WTC11 (cell line): ENCODE data around the gene AGAP1. TPM values are rescaled to one million over a fixed set of nuclear protein-coding genes. Genes with fewer than 3 reads are reported as not detected.

Experiments used
- ATAC-seq: fragments of 200-7000 bp; cut with Tn5 transposase; 2 replicates; pipeline ENCODE4 v1.10.0; 2021; ENCODE audit warnings: mild to moderate bottlenecking, moderate library complexity
- CTCF ChIA-PET: fragments of 300-600 bp; sonication (Branson Sonifier 250); formaldehyde crosslinking; loops from one replicate; lab custom pipeline; 2021; ENCODE audit warnings: antibody characterized with exemption; lab: Charles Lee
- POLR2A ChIA-PET: fragments of 350-600 bp; sonication (Branson Sonifier 250); formaldehyde crosslinking; loops from one replicate; lab custom pipeline; 2021; ENCODE audit warnings: antibody characterized with exemption; lab: Charles Lee
- DNase-seq: peaks from one replicate; pipeline ENCODE4 v3.0.0; 2021; ENCODE audit warnings: low spot score
- H3K27ac Mint-ChIP-seq: 2 replicates; pipeline ENCODE4 v1.8.0; 2021; ENCODE audit warnings: mixed read lengths
- H3K27me3 Mint-ChIP-seq: 2 replicates; pipeline ENCODE4 v1.8.0; 2021; ENCODE audit warnings: low read depth, mild to moderate bottlenecking, moderate library complexity, mixed read lengths
- H3K36me3 Mint-ChIP-seq: 2 replicates; pipeline ENCODE4 v1.8.0; 2021; ENCODE audit warnings: mixed read lengths
- H3K4me1 Mint-ChIP-seq: 2 replicates; pipeline ENCODE4 v1.8.0; 2022; ENCODE audit warnings: mixed read lengths
- H3K4me3 Mint-ChIP-seq: 2 replicates; pipeline ENCODE4 v1.8.0; 2021; ENCODE audit warnings: mild to moderate bottlenecking, moderate library complexity, mixed read lengths
- H3K9me3 Mint-ChIP-seq: 2 replicates; pipeline ENCODE4 v1.8.0; 2021; ENCODE audit warnings: mixed read lengths
- EMX1 ChIP-seq: fragments of 250-450 bp; sonication (Bioruptor Pico); IDR thresholded peaks from 2 replicates; pipeline ENCODE4 v1.8.0; 2021; ENCODE audit warnings: mild to moderate bottlenecking
- ESRRA ChIP-seq: sonication (generic); formaldehyde crosslinking; IDR thresholded peaks from 2 replicates; pipeline ENCODE4 v1.8.1; 2022; ENCODE audit warnings: mild to moderate bottlenecking, missing genetic modification reagents, borderline replicate concordance
- ETV6 ChIP-seq: sonication (generic); formaldehyde crosslinking; IDR thresholded peaks from 2 replicates; pipeline ENCODE4 v1.8.1; 2022; ENCODE audit warnings: mild to moderate bottlenecking, missing genetic modification reagents
- GTF2I ChIP-seq: fragments of 250-450 bp; sonication (Bioruptor Pico); conservative IDR thresholded peaks from 2 replicates; pipeline ENCODE4 v1.4.0; 2021; ENCODE audit warnings: mild to moderate bottlenecking
- KAT7 ChIP-seq: sonication (generic); formaldehyde crosslinking; IDR thresholded peaks from 2 replicates; pipeline ENCODE4 v1.8.1; 2023; ENCODE audit warnings: missing genetic modification reagents, mild to moderate bottlenecking, borderline replicate concordance
- NR3C1 ChIP-seq: sonication (generic); formaldehyde crosslinking; conservative IDR thresholded peaks from 2 replicates; pipeline ENCODE4 v1.8.1; 2023; ENCODE audit warnings: low read depth, mild to moderate bottlenecking, missing genetic modification reagents
- RELA ChIP-seq: sonication (generic); formaldehyde crosslinking; IDR thresholded peaks from 2 replicates; pipeline ENCODE4 v1.8.1; 2022; ENCODE audit warnings: missing genetic modification reagents, mild to moderate bottlenecking, borderline replicate concordance
- SMAD3 ChIP-seq: sonication (generic); formaldehyde crosslinking; IDR thresholded peaks from 2 replicates; pipeline ENCODE4 v1.8.0; 2022; ENCODE audit warnings: missing genetic modification reagents, mild to moderate bottlenecking, borderline replicate concordance
- TCF7 ChIP-seq: sonication (generic); formaldehyde crosslinking; IDR thresholded peaks from 2 replicates; pipeline ENCODE4 v1.8.0; 2022; ENCODE audit warnings: mild to moderate bottlenecking, low read depth, missing genetic modification reagents, moderate library complexity
- TP53 ChIP-seq: sonication (generic); formaldehyde crosslinking; IDR thresholded peaks from 2 replicates; pipeline ENCODE4 v1.8.1; 2023; ENCODE audit warnings: mild to moderate bottlenecking, missing genetic modification reagents
- ZBTB21 ChIP-seq: sonication (generic); formaldehyde crosslinking; IDR thresholded peaks from 2 replicates; pipeline ENCODE4 v1.8.1; 2023; ENCODE audit warnings: mild to moderate bottlenecking, missing genetic modification reagents, borderline replicate concordance
- ZNF232 ChIP-seq: sonication (generic); formaldehyde crosslinking; IDR thresholded peaks from 2 replicates; pipeline ENCODE4 v1.8.0; 2022; ENCODE audit warnings: mild to moderate bottlenecking, missing genetic modification reagents
- ZNF263 ChIP-seq: sonication (generic); formaldehyde crosslinking; IDR thresholded peaks from 2 replicates; pipeline ENCODE4 v1.8.1; 2022; ENCODE audit warnings: low read depth, mild to moderate bottlenecking, moderate library complexity, missing genetic modification reagents
- ZNF317 ChIP-seq: sonication (generic); formaldehyde crosslinking; IDR thresholded peaks from 2 replicates; pipeline ENCODE4 v1.8.1; 2023; ENCODE audit warnings: low read depth, mild to moderate bottlenecking, moderate library complexity, missing genetic modification reagents, borderline replicate concordance
- ZNF396 ChIP-seq: fragments of 250-450 bp; sonication (Bioruptor Pico); IDR thresholded peaks from 2 replicates; pipeline ENCODE4 v1.8.0; 2021; ENCODE audit warnings: mild to moderate bottlenecking, moderate library complexity, borderline replicate concordance
- total RNA-seq: library from RNA; stranded (reverse); gene quantifications from 3 replicates; pipeline ENCODE4 v1.2.3, GENCODE V29; 2021
- TF ChIP-seq, protein P1 (sequence below): sonication (generic); formaldehyde crosslinking; IDR thresholded peaks from 2 replicates; pipeline ENCODE4 v1.8.1; 2022; ENCODE audit warnings: missing genetic modification reagents, borderline replicate concordance
- TF ChIP-seq, protein P2 (sequence below): sonication (generic); formaldehyde crosslinking; IDR thresholded peaks from 2 replicates; pipeline ENCODE4 v1.8.1; 2022; ENCODE audit warnings: mild to moderate bottlenecking, moderate library complexity, missing genetic modification reagents
- TF ChIP-seq, protein P3 (sequence below): fragments of 250-450 bp; sonication (Bioruptor Pico); IDR thresholded peaks from 2 replicates; pipeline ENCODE4 v1.9.0; 2021; ENCODE audit warnings: moderate library complexity, mild to moderate bottlenecking, inconsistent platforms, borderline replicate concordance
- TF ChIP-seq, protein P4 (sequence below): sonication (generic); formaldehyde crosslinking; IDR thresholded peaks from 2 replicates; pipeline ENCODE4 v1.8.1; 2022; ENCODE audit warnings: low read depth, missing genetic modification reagents, borderline replicate concordance
- TF ChIP-seq, protein P5 (sequence below): sonication (generic); formaldehyde crosslinking; IDR thresholded peaks from 2 replicates; pipeline ENCODE4 v1.8.1; 2023; ENCODE audit warnings: mild to moderate bottlenecking, missing genetic modification reagents
- TF ChIP-seq, protein P6 (sequence below): fragments of 250-450 bp; sonication (Bioruptor Pico); IDR thresholded peaks from 2 replicates; pipeline ENCODE4 v1.9.0; 2021; ENCODE audit warnings: mild to moderate bottlenecking
- TF ChIP-seq, protein P7 (sequence below): sonication (generic); formaldehyde crosslinking; IDR thresholded peaks from 2 replicates; pipeline ENCODE4 v1.8.0; 2022; ENCODE audit warnings: missing genetic modification reagents
- TF ChIP-seq, protein P8 (sequence below): sonication (generic); formaldehyde crosslinking; conservative IDR thresholded peaks from 2 replicates; pipeline ENCODE4 v1.8.1; 2022; ENCODE audit warnings: mild to moderate bottlenecking, missing genetic modification reagents
- TF ChIP-seq, protein P9 (sequence below): sonication (generic); formaldehyde crosslinking; IDR thresholded peaks from 2 replicates; pipeline ENCODE4 v1.8.1; 2022; ENCODE audit warnings: mild to moderate bottlenecking, missing genetic modification reagents, moderate library complexity, borderline replicate concordance
- TF ChIP-seq, protein P10 (sequence below): sonication (generic); formaldehyde crosslinking; IDR thresholded peaks from 2 replicates; pipeline ENCODE4 v1.8.0; 2022; ENCODE audit warnings: mild to moderate bottlenecking, missing genetic modification reagents

The AGAP1 gene
- total RNA-seq, 1 experiment from 2014 or later, result 49.3 TPM

DNA sequence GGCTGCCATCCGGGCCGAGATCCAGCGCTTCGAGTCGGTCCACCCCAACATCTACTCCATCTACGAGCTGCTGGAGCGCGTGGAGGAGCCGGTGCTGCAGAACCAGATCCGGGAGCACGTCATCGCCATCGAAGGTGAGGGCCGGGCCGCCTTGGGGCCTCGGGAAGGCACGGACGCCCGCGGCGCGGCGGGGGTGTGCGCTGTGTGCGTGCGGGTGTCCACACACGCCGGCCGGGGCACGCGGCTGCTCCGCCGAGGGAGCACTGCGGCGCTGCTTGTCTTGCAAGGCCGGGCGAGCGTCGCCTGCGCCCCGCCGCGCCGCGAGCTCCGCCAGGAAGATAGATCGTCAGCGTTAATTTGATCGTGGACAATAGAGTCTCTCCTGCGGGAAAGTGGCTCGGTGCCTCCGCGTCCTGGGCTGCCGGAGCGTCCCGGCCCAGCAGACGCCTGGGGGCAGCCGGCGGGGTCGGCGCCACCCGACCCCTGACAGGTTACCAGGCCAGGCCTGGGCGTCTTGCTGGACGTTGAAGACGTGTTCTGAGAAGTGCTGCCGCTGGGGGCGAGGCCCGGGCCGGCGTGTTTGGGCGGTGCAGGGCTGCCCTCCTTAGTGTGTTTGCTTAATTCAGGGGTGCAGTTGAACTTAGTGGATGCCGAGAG lies 1.0 kb downstream of the AGAP1 start:
- H3K27ac Mint-ChIP-seq, result no peak overlapping the region
- ATAC-seq, result peak; percentile 9
- peaks cover 31% of the 10 kb centered on the region for H3K27me3 Mint-ChIP-seq
- TF ChIP-seq, protein P1, sequence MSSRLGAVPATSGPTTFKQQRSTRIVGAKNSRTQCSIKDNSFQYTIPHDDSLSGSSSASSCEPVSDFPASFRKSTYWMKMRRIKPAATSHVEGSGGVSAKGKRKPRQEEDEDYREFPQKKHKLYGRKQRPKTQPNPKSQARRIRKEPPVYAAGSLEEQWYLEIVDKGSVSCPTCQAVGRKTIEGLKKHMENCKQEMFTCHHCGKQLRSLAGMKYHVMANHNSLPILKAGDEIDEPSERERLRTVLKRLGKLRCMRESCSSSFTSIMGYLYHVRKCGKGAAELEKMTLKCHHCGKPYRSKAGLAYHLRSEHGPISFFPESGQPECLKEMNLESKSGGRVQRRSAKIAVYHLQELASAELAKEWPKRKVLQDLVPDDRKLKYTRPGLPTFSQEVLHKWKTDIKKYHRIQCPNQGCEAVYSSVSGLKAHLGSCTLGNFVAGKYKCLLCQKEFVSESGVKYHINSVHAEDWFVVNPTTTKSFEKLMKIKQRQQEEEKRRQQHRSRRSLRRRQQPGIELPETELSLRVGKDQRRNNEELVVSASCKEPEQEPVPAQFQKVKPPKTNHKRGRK (CRISPR knock-in tag), result no peak
- TF ChIP-seq ETV6 (CRISPR knock-in tag) (no peak), EMX1 (no peak), KAT7 (CRISPR knock-in tag) (0 out of 2 replicates have a peak, but pooled peaks have one; percentile 23), ESRRA (peak; percentile 55; the same call in 1 of the 2 replicates), TP53 (CRISPR knock-in tag) (0 out of 2 replicates have a peak, but pooled peaks have one; percentile 24), ZNF396 (no peak), ZNF232 (CRISPR knock-in tag) (no peak), SMAD3 (CRISPR knock-in tag) (no peak), ZNF317 (CRISPR knock-in tag) (no peak), ZBTB21 (CRISPR knock-in tag) (no peak), GTF2I (CRISPR knock-in tag) (no peak), NR3C1 (CRISPR knock-in tag) (no peak), TCF7 (CRISPR knock-in tag) (no peak), RELA (CRISPR knock-in tag) (peak; percentile 34; the same call in 1 of the 2 replicates), ZNF263 (CRISPR knock-in tag) (no peak; the same call in 1 of the 2 replicates)
- TF ChIP-seq, protein P2, sequence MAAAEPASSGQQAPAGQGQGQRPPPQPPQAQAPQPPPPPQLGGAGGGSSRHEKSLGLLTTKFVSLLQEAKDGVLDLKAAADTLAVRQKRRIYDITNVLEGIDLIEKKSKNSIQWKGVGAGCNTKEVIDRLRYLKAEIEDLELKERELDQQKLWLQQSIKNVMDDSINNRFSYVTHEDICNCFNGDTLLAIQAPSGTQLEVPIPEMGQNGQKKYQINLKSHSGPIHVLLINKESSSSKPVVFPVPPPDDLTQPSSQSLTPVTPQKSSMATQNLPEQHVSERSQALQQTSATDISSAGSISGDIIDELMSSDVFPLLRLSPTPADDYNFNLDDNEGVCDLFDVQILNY (CRISPR knock-in tag), result no peak
- TF ChIP-seq, protein P3, sequence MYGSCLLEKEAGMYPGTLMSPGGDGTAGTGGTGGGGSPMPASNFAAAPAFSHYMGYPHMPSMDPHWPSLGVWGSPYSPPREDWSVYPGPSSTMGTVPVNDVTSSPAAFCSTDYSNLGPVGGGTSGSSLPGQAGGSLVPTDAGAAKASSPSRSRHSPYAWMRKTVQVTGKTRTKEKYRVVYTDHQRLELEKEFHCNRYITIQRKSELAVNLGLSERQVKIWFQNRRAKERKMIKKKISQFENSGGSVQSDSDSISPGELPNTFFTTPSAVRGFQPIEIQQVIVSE (CRISPR knock-in tag), result no peak
- TF ChIP-seq, protein P4, sequence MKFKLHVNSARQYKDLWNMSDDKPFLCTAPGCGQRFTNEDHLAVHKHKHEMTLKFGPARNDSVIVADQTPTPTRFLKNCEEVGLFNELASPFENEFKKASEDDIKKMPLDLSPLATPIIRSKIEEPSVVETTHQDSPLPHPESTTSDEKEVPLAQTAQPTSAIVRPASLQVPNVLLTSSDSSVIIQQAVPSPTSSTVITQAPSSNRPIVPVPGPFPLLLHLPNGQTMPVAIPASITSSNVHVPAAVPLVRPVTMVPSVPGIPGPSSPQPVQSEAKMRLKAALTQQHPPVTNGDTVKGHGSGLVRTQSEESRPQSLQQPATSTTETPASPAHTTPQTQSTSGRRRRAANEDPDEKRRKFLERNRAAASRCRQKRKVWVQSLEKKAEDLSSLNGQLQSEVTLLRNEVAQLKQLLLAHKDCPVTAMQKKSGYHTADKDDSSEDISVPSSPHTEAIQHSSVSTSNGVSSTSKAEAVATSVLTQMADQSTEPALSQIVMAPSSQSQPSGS (CRISPR knock-in tag), result no peak
- TF ChIP-seq, protein P5, sequence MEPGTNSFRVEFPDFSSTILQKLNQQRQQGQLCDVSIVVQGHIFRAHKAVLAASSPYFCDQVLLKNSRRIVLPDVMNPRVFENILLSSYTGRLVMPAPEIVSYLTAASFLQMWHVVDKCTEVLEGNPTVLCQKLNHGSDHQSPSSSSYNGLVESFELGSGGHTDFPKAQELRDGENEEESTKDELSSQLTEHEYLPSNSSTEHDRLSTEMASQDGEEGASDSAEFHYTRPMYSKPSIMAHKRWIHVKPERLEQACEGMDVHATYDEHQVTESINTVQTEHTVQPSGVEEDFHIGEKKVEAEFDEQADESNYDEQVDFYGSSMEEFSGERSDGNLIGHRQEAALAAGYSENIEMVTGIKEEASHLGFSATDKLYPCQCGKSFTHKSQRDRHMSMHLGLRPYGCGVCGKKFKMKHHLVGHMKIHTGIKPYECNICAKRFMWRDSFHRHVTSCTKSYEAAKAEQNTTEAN (CRISPR knock-in tag), result no peak
- TF ChIP-seq, protein P6, sequence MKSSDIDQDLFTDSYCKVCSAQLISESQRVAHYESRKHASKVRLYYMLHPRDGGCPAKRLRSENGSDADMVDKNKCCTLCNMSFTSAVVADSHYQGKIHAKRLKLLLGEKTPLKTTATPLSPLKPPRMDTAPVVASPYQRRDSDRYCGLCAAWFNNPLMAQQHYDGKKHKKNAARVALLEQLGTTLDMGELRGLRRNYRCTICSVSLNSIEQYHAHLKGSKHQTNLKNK (CRISPR knock-in tag), result no peak
- TF ChIP-seq, protein P7, sequence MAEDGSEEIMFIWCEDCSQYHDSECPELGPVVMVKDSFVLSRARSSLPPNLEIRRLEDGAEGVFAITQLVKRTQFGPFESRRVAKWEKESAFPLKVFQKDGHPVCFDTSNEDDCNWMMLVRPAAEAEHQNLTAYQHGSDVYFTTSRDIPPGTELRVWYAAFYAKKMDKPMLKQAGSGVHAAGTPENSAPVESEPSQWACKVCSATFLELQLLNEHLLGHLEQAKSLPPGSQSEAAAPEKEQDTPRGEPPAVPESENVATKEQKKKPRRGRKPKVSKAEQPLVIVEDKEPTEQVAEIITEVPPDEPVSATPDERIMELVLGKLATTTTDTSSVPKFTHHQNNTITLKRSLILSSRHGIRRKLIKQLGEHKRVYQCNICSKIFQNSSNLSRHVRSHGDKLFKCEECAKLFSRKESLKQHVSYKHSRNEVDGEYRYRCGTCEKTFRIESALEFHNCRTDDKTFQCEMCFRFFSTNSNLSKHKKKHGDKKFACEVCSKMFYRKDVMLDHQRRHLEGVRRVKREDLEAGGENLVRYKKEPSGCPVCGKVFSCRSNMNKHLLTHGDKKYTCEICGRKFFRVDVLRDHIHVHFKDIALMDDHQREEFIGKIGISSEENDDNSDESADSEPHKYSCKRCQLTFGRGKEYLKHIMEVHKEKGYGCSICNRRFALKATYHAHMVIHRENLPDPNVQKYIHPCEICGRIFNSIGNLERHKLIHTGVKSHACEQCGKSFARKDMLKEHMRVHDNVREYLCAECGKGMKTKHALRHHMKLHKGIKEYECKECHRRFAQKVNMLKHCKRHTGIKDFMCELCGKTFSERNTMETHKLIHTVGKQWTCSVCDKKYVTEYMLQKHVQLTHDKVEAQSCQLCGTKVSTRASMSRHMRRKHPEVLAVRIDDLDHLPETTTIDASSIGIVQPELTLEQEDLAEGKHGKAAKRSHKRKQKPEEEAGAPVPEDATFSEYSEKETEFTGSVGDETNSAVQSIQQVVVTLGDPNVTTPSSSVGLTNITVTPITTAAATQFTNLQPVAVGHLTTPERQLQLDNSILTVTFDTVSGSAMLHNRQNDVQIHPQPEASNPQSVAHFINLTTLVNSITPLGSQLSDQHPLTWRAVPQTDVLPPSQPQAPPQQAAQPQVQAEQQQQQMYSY, result no peak
- TF ChIP-seq, protein P8, sequence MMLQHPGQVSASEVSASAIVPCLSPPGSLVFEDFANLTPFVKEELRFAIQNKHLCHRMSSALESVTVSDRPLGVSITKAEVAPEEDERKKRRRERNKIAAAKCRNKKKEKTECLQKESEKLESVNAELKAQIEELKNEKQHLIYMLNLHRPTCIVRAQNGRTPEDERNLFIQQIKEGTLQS (CRISPR knock-in tag), result no peak
- TF ChIP-seq, protein P9, sequence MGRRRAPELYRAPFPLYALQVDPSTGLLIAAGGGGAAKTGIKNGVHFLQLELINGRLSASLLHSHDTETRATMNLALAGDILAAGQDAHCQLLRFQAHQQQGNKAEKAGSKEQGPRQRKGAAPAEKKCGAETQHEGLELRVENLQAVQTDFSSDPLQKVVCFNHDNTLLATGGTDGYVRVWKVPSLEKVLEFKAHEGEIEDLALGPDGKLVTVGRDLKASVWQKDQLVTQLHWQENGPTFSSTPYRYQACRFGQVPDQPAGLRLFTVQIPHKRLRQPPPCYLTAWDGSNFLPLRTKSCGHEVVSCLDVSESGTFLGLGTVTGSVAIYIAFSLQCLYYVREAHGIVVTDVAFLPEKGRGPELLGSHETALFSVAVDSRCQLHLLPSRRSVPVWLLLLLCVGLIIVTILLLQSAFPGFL (CRISPR knock-in tag), result no peak
- TF ChIP-seq, protein P10, sequence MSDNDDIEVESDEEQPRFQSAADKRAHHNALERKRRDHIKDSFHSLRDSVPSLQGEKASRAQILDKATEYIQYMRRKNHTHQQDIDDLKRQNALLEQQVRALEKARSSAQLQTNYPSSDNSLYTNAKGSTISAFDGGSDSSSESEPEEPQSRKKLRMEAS (CRISPR knock-in tag), result no peak

More for the DNA sequence above, 1.0 kb downstream of the AGAP1 start:
- Mint-ChIP-seq H3K4me3 (peak overlapping the region; percentile 73), H3K4me1 (peaks cover 52% of the 10 kb centered on the region), H3K9me3 (peaks cover 9% of the 10 kb centered on the region), H3K36me3 (no peaks in the 10 kb centered on the region)
- POLR2A ChIA-PET, result no interaction called here
- CTCF ChIA-PET, result no interaction called here
- DNase-seq, result no peak
